A673 (cell line): Measurements from ENCODE around the gene PPM1N. TPM values are rescaled to one million over a fixed set of nuclear protein-coding genes. Genes with fewer than 3 reads are reported as not detected.

Experiments
- BruUV-seq: library from RNA; stranded (reverse); fragments of 400-500 nt; replicated peaks from 2 replicates; lab custom pipeline; 2021; lab: Mats Ljungman, UMichigan
- CTCF ChIA-PET: fragments of 300-600 bp; sonication (Branson Sonifier 250); formaldehyde crosslinking; loops from one replicate; lab custom pipeline; 2022; ENCODE audit warnings: antibody characterized with exemption; lab: Charles Lee
- POLR2A ChIA-PET: fragments of 300-600 bp; sonication (Branson Sonifier 250); formaldehyde crosslinking; loops from one replicate; lab custom pipeline; 2022; ENCODE audit warnings: antibody characterized with exemption; ENCODE audit not compliant: low non-redundant PET; lab: Charles Lee
- DNase-seq: peaks from one replicate; pipeline ENCODE4 v3.0.0-alpha.2; 2015; ENCODE audit warnings: low spot score
- H3K27ac ChIP-seq: fragments of 200-600 bp; sonication (generic); 2 replicates; pipeline ENCODE4 v1.5.1; 2016; ENCODE audit warnings: mixed run types, low read depth, mild to moderate bottlenecking, mixed read lengths, antibody characterized with exemption, low read length; ENCODE audit not compliant: poor library complexity, severe bottlenecking
- H3K27me3 ChIP-seq: fragments of 200-600 bp; sonication (generic); replicated peaks from 2 replicates; pipeline ENCODE4 v1.6.1; 2017; ENCODE audit warnings: mixed run types, low read depth, mild to moderate bottlenecking, mixed read lengths, antibody characterized with exemption, low read length; ENCODE audit not compliant: insufficient read depth, poor library complexity
- H3K36me3 ChIP-seq: fragments of 200-600 bp; sonication (generic); 2 replicates; pipeline ENCODE4 v1.6.1; 2016; ENCODE audit warnings: mixed run types, mild to moderate bottlenecking, mixed read lengths, antibody characterized with exemption, low read length; ENCODE audit not compliant: insufficient read depth, poor library complexity, severe bottlenecking
- H3K4me1 ChIP-seq: fragments of 200-600 bp; sonication (generic); 2 replicates; pipeline ENCODE4 v1.6.1; 2017; ENCODE audit warnings: mixed run types, mild to moderate bottlenecking, mixed read lengths, antibody characterized with exemption, low read length; ENCODE audit not compliant: insufficient read depth, poor library complexity, severe bottlenecking
- H3K4me3 ChIP-seq: fragments of 200-600 bp; sonication (generic); 2 replicates; pipeline ENCODE4 v1.5.1; 2016; ENCODE audit warnings: low read depth, mixed run types, mild to moderate bottlenecking, mixed read lengths, low read length; ENCODE audit not compliant: poor library complexity, severe bottlenecking
- H3K9me3 ChIP-seq: fragments of 200-600 bp; sonication (generic); 2 replicates; pipeline ENCODE4 v1.6.1; 2016; ENCODE audit warnings: mixed run types, low read depth, mild to moderate bottlenecking, mixed read lengths, antibody characterized with exemption, low read length; ENCODE audit not compliant: poor library complexity, severe bottlenecking
- CTCF ChIP-seq: fragments of 300-800, 200-600 bp; sonication (generic); conservative IDR thresholded peaks from 2 replicates; pipeline ENCODE4 v1.5.1; 2017; ENCODE audit warnings: low read depth, mild to moderate bottlenecking, antibody characterized with exemption, low read length, moderate library complexity, mixed read lengths
- EZH2 ChIP-seq: fragments of 200-600 bp; sonication (generic); IDR thresholded peaks from 2 replicates; pipeline ENCODE4 v1.6.1; 2017; ENCODE audit warnings: borderline replicate concordance, low read depth, mild to moderate bottlenecking, mixed read lengths, antibody characterized with exemption, low read length; ENCODE audit not compliant: poor library complexity, severe bottlenecking
- intact Hi-C: fragments of 100-400 bp; cut with micrococcal nuclease; formaldehyde crosslinking; loops from one replicate; pipeline ENCODE4 v1.10.0; 2022; ENCODE audit not compliant: unreplicated experiment
- total RNA-seq: library from RNA; stranded (reverse); gene quantifications from 2 replicates; pipeline ENCODE4 v1.2.3, GENCODE V29; 2021

The PPM1N gene
- total RNA-seq, 1 experiment from 2014 or later, result 0.80 TPM

DNA sequence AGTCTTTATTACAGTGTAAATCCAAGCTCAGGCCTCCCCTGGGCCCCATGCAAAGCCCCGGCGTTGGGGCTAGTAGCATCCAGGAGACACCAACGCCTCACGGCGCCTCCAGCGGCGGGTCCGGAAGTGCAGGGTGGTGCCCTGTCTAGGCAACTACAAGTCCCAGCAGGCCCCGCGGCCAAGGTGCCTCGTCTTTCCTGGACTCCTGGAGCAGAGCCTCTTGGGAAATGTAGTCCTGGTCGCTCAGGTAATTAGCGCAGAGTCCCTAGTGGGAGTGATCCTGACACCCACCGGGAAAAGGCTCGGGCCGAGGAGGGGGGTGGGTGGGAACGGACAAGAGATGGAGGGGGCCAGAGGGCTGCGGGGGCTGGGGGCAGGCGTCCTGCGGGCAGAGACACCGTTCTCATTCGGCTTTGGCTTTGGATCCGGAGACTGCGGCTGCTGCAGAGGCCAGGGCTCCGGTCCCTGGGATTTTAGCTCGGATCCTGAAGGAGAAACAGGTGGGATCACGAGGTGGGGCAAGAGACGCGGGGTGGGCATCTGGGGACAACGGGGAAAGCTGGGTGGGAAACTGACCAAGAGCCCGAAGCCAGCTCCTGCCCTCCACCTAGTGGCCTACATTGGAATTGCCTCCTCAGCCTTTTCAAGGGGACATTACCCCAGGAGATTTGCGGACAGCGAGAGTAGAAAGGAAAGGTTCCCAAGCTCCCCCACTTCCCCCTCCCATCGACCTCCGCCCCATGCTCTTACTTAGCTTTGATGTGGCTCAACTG is 12.8 kb upstream of the PPM1N start:
- CTCF ChIA-PET, result interaction anchor here (0.5 to 1.9 kb wide), 15 partner anchors 9 to 1890 kb away, joined by 3 to 15 read pairs (median 3); partner anchors contain the start of genes IRGQ and QPCTL
- DNase-seq, result peak; percentile 98
- no peaks in the 10 kb centered on the region for H3K4me1 ChIP-seq
- POLR2A ChIA-PET, result interaction anchor here (0.6 kb wide), 1 partner anchor 18 kb away, joined by 3 read pairs; the partner anchor contains the start of gene FOSB
- peak overlapping the region; percentile 68 for H3K27ac ChIP-seq
- TF ChIP-seq EZH2 (no peak), CTCF (peak; percentile 79)
- H3K9me3 ChIP-seq, result no peaks in the 10 kb centered on the region
- intact Hi-C loops, result no loop called here
- no peaks in the 10 kb centered on the region for H3K36me3 ChIP-seq
- H3K27me3 ChIP-seq, result no peaks in the 10 kb centered on the region
- BruUV-seq, result no TSS peak
- peak overlapping the region; percentile 64 for H3K4me3 ChIP-seq

- CTCF ChIA-PET, result interaction anchor here (1.2 kb wide), 1 partner anchor 10 kb away, joined by 4 read pairs; no protein-coding TSS in a partner anchor
- intact Hi-C loops, result no loop called here
- Histone ChIP-seq H3K36me3 (no peaks in the 10 kb centered on the region), H3K27me3 (no peaks in the 10 kb centered on the region), H3K4me3 (no peak overlapping the region), H3K9me3 (no peaks in the 10 kb centered on the region), H3K27ac (no peak overlapping the region), H3K4me1 (peaks cover 5% of the 10 kb centered on the region)
- no peak for TF ChIP-seq CTCF
- no peak for TF ChIP-seq EZH2
- DNase-seq, result no peak
- BruUV-seq, result no TSS peak
- POLR2A ChIA-PET, result interaction anchor here (0.6 kb wide), 1 partner anchor 532 kb away, joined by 3 read pairs; no protein-coding TSS in a partner anchor
These were observed 9.5 kb upstream of the PPM1N start for GRCh38 chr19:45488708-45489107.

GRCh38 chr19:45489216-45489855 is 8.9 kb upstream of the PPM1N start:
- no peak overlapping the region for H3K4me3 ChIP-seq
- no peak overlapping the region for H3K27ac ChIP-seq
- CTCF ChIA-PET, result no interaction called here
- no peaks in the 10 kb centered on the region for H3K36me3 ChIP-seq
- POLR2A ChIA-PET, result no interaction called here
- BruUV-seq, result no TSS peak
- H3K27me3 ChIP-seq, result no peaks in the 10 kb centered on the region
- TF ChIP-seq EZH2, result no peak
- TF ChIP-seq CTCF, result no peak
- H3K9me3 ChIP-seq, result no peaks in the 10 kb centered on the region
- no peak for DNase-seq
- H3K4me1 ChIP-seq, result peaks cover 5% of the 10 kb centered on the region
- intact Hi-C loops, result no loop called here
